Choroid plexus epithelial cell (primary cell): Measurements from ENCODE around the gene GPR4.

ENCODE experiments used
- DNase-seq: peaks from one replicate; pipeline ENCODE4 v3.0.0-alpha.2; 2010; ENCODE audit warnings: low read depth
- H3K4me3 ChIP-seq: 2 replicates; pipeline ENCODE4 v1.5.1; 2011; ENCODE audit warnings: low read depth, mild to moderate bottlenecking, control low read depth, low read length, moderate library complexity
- TF ChIP-seq, protein P1 (sequence below): conservative IDR thresholded peaks from 2 replicates; pipeline ENCODE4 v1.5.1; 2011; ENCODE audit warnings: low read depth, mild to moderate bottlenecking, control low read depth, inconsistent platforms, low read length, moderate library complexity

Gene GPR4

DNA sequence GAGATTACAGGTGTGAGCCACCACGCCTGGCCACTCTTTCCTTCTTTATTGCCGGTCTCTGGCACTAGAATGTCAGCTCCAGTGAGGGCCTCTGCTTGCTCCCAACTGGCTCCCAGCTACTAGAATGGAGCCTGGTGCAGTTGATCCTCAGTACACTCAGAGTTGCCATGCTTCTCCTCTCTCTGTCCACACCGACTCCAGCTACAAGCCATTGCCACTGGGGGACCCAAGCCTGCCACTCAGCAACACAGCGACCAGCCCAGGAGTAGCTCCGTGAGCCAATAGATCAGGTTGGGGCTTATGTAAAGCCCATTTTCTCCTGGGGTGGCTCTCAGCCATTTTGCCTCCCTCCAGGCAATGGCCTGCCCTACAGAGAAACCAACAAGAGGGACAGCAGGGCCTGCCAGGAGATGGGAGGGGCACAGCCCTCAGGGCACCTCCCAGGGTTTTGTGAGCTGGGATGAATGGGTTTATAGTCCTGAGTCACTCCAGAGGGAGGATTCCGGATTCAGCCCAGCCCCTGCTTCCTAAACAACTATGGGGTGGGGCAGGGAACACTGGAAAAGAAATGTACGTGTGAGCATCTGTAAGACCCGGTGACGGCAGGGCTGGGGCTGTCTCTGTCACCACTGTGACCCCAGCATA lies 53.9 kb downstream of the GPR4 start:
- TF ChIP-seq, protein P1, sequence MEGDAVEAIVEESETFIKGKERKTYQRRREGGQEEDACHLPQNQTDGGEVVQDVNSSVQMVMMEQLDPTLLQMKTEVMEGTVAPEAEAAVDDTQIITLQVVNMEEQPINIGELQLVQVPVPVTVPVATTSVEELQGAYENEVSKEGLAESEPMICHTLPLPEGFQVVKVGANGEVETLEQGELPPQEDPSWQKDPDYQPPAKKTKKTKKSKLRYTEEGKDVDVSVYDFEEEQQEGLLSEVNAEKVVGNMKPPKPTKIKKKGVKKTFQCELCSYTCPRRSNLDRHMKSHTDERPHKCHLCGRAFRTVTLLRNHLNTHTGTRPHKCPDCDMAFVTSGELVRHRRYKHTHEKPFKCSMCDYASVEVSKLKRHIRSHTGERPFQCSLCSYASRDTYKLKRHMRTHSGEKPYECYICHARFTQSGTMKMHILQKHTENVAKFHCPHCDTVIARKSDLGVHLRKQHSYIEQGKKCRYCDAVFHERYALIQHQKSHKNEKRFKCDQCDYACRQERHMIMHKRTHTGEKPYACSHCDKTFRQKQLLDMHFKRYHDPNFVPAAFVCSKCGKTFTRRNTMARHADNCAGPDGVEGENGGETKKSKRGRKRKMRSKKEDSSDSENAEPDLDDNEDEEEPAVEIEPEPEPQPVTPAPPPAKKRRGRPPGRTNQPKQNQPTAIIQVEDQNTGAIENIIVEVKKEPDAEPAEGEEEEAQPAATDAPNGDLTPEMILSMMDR, result no peak

DNA sequence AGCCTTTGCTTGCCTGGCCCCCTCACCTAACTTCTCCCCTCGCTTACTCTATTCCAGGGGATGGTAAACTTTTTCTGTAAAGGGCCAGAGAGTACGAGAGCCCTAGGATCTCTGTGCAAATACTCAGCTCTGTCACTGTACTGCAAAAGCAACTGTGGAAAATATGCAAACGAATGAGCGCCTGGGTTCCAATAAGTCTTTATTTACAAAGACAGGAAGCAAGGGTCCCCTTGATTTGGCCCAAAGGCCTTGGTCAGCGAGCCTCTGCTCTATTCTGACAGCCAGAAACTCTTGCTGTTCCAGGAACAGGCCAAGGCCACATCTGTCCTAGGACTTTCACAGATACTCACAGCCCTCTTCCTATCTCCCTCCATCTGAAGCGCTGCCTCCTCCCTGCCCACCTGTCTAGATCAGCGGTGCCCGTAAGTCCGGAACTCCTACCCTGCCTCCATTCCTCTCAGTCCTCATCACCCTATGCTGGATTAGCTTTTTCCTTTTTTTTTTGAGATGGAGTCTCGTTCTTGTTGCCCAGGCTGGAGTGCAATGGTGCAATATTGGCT lies 54.7 kb downstream of the GPR4 start:
- no peak for DNase-seq
- H3K4me3 ChIP-seq, result no peak overlapping the region

More for the DNA sequence above, 53.9 kb downstream of the GPR4 start:
- no peak for DNase-seq
- no peak overlapping the region for H3K4me3 ChIP-seq

GRCh38 chr19:45542234-45542668 lies 59.8 kb downstream of the GPR4 start:
- H3K4me3 ChIP-seq, result no peak overlapping the region
- DNase-seq, result no peak
- TF ChIP-seq, protein P1, result no peak

More for the DNA sequence above, 54.7 kb downstream of the GPR4 start:
- TF ChIP-seq, protein P1, result no peak
